ENCODE results near the gene AKAP1. TPM values are rescaled to one million over a fixed set of nuclear protein-coding genes. Genes with fewer than 3 reads are reported as not detected.

Gene AKAP1
- total RNA-seq, 2 donors from 2014 or later: 90.4 to 139 TPM

GRCh38 chr17:57135026-57135788 is 50.2 kb downstream of the AKAP1 start:
- no peak for TF ChIP-seq CTCF (IDR thresholded peaks at IDR 0.05)
- Histone ChIP-seq H3K4me1 (peaks cover 0 to 3% of the 10 kb centered on the region in 2 donors), H3K27ac (no peak overlapping the region), H3K27me3 (no peaks in the 10 kb centered on the region), H3K9me3 (no peaks in the 10 kb centered on the region), H3K4me3 (no peak overlapping the region), H3K36me3 (no peaks in the 10 kb centered on the region)
- no peak for DNase-seq (ENCODE audit: low spot score)

GRCh38 chr17:57135789-57136291 is 50.8 kb downstream of the AKAP1 start:
- H3K27me3 ChIP-seq: no peaks in the 10 kb centered on the region
- no peaks in the 10 kb centered on the region for H3K9me3 ChIP-seq
- no peak overlapping the region for H3K4me3 ChIP-seq
- no peak for TF ChIP-seq CTCF (IDR thresholded peaks at IDR 0.05)
- peaks cover 0 to 3% of the 10 kb centered on the region in 2 donors for H3K4me1 ChIP-seq
- no peaks in the 10 kb centered on the region for H3K36me3 ChIP-seq
- DNase-seq (ENCODE audit: low spot score): no peak
- no peak overlapping the region for H3K27ac ChIP-seq

- no peak for DNase-seq (ENCODE audit: low spot score)
- Histone ChIP-seq H3K27me3 (no peaks in the 10 kb centered on the region), H3K4me1 (no peaks in the 10 kb centered on the region), H3K36me3 (no peaks in the 10 kb centered on the region), H3K4me3 (no peak overlapping the region), H3K9me3 (no peaks in the 10 kb centered on the region), H3K27ac (no peak overlapping the region)
- no peak for TF ChIP-seq CTCF (IDR thresholded peaks at IDR 0.05)
These were observed 51.3 kb downstream of the AKAP1 start for GRCh38 chr17:57136355-57136754.

GRCh38 chr17:57138030-57138911 is 53.2 kb downstream of the AKAP1 start:
- no peak for TF ChIP-seq CTCF (IDR thresholded peaks at IDR 0.05)
- H3K4me1 ChIP-seq: no peaks in the 10 kb centered on the region
- H3K27me3 ChIP-seq: no peaks in the 10 kb centered on the region
- no peaks in the 10 kb centered on the region for H3K36me3 ChIP-seq
- DNase-seq (ENCODE audit: low spot score): no peak
- no peak overlapping the region for H3K4me3 ChIP-seq
- H3K9me3 ChIP-seq: no peaks in the 10 kb centered on the region
- no peak overlapping the region for H3K27ac ChIP-seq

- Histone ChIP-seq H3K27ac (no peak overlapping the region), H3K4me1 (no peaks in the 10 kb centered on the region), H3K36me3 (no peaks in the 10 kb centered on the region)
These were observed 54.0 kb downstream of the AKAP1 start for GRCh38 chr17:57138956-57139576.

More at GRCh38 chr17:57138956-57139576, 54.0 kb downstream of the AKAP1 start:
- Histone ChIP-seq H3K4me3 (no peak overlapping the region), H3K9me3 (no peaks in the 10 kb centered on the region), H3K27me3 (no peaks in the 10 kb centered on the region)
- TF ChIP-seq CTCF (IDR thresholded peaks at IDR 0.05): no peak
- DNase-seq (ENCODE audit: low spot score): no peak

All from right atrium auricular region (tissue), 2 donors.